ENCODE data around the gene VEZT.
"Not testable (repeated sequence)": the region's sequence is repeated elsewhere in the genome, so short reads cannot be mapped to it uniquely, and the experiment has no call there.

VEZT gene

DNA sequence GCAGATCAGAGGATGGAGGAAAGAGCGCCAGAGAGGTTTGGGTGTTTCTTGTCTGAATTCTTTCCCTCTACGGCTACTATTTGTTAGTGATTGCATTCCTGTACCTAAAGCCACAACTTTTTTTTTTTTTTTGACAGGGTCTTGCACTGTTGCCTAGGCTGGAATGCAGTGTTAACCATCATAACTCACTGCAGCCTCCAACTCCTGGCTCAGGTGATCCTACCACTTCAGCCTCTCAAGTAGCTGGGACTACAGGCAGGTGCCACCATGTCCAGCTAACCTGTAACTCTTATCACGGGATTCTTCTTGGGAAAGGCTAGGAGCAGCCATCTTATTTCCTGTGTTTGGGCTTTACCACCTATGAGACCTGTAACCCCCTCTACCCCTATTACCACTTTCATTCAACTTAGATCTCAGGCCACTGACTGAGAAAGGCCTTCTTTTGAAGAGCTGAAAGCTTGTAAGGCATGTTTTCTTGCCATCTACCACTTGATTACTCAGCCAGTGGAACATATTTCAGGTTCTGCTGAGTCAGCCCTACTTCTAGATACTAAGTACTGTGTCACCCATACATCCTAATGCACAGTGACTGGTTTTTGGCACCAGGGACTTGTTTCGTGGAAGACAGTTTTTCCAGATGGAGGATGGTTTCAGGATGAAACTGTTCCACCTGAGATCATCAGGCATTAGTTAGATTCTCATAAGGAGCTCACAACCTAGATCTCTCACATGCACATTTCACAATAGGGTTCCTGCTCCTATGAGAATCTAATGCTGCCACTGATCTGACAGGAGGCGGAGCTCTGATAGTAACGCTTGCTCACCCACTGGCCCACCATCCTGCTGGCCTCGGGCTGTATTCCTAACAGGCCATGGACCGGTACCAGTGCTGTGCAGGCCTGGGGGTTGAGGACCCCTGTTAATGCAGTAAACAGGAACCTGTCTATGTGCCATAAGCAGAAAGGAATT lies 6.9 kb downstream of the VEZT start:
- no peak for DNase-seq

DNA sequence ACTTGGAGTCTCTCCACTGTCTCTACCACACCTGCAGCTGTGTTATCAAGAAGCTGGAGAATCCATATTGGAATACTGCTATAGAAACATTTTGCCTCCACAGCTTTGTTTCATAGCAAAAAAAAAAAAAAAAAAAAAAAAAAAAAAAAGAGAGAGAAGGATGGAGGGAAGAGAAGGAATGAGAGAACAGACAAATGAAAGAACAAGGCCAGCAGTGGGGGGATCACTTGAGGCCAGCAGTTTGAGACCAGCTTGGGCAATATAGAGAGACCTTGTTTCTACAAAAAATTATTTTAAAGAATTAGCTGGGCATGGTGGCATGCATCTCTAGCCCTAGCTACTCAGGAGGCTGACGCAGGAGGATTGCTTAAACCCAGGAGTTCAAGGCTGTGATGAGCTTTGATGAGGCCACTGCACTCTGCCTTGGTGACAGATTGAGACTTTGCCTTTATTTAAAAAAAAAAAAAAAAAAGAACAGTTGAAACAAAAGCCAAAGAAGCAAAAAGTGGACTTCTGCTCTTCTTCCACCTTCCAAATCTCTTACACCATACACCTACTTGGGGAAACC lies 8.1 kb downstream of the VEZT start:
- no peak for DNase-seq

DNA sequence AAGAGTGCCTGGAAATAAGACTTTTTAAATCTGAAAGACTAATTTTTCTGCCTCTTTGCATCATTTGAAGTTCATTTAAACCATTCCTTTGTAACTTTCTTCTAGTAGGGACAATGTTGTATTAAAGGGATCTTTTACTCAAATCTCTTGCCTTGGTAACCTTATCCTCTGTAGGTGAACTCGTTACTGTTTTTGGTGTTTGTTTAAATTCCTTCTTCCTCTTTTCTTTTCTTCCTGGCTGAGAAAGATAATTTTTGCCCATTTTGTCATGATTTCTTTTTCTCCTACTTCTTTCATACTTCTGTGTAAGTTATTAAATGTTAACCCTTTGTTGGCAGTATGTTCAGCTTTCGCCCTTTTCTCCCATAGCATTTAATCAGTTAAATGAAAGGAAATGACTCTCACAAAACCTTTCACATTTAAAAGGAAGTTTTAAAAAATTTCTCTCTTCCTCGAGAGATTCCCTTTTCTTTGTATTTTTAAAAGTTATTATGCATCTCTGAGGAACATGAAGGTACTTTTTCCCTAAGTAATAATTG lies 10.3 kb downstream of the VEZT start:
- DNase-seq, result no peak

DNA sequence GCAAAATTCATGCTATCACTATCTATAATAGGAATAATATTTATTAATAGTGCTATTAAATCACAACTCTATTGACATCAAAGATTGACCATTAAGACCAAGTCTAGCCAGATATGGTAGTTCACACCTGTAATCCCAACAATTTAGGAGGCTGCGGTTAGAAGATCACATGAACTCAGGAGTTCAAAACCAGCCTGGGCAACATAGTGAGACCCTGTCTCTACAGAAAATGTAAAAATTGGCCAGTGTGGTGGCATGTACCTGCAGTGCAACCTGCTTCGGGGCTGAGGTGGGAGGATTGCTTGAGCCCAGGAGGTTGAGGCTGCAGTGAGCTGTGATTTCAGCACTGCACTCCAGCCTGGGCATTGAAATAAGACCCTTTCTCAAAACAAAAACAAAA lies 11.0 kb downstream of the VEZT start:
- no peak for DNase-seq

- no peak for DNase-seq
Measured at GRCh38 chr12:95229636-95230035, 12.0 kb downstream of the VEZT start.

DNA sequence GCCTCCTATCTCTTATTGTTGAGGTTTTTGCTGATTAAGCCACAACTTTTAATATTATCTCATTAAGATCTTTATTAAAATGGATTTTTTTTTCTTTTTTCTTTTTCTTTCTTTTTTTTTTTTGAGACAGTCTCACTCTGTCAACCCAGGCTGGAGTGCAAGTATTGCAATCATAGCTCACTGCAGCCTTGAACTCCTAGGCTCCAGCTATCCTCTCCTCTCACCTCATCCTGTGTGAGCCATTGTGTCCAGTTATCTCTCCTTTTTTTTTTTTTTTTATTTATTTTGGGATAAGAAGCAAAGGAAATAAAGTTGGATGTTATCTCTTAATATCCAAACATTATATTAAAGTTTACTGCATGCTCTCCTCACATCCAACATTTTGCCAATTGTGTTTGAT lies 12.7 kb downstream of the VEZT start:
- no peak for DNase-seq

DNA sequence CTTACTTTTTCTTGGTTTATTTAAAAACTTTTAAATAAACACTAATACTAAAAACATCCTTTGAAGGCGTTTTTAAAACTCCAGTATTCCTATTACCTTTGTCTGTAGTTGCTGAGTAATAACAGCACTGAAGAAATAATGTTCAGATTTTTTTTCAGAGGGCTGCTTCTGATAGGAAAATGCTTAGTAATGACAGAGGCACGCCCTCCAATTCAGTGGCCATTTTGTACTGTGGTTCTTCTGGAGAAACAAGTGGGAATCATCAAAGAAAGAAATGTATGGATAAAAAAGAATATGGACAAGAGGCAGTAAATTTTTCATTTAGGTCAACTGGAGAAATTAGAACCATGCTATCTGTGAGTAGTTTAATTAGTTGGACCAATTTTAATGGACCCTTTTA lies 13.6 kb downstream of the VEZT start:
- no peak for DNase-seq

DNA sequence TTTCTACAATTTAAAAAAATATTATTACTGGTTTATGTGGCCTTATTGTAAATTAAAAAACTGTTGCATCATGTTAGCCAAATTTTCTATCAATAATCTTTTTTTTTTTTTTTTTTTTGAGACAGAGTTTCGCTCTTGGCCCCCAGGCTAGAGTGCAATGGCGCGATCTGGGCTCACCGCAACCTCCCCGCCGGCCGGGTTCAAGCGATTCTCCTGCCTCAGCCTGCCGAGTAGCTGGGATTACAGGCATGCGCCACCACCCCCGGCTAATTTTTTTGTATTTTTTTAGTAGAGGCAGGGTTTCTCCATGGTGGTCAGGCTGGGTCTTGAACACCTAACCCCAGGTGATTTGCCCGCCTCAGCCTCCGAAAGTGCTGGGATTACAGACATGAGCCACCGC lies 16.6 kb downstream of the VEZT start:
- DNase-seq, result not testable (repeated sequence)

GRCh38 chr12:95235621-95236020 lies 18.0 kb downstream of the VEZT start:
- DNase-seq, result not testable (repeated sequence)

- no peak for DNase-seq
Measured at GRCh38 chr12:95237315-95237714, 19.7 kb downstream of the VEZT start.

- DNase-seq, result no peak
Measured at GRCh38 chr12:95238150-95238549, 20.5 kb downstream of the VEZT start.

- no peak for DNase-seq
Measured at GRCh38 chr12:95239216-95239615, 21.6 kb downstream of the VEZT start.

GRCh38 chr12:95239835-95240234 lies 22.2 kb downstream of the VEZT start:
- DNase-seq, result not testable (repeated sequence)

DNA sequence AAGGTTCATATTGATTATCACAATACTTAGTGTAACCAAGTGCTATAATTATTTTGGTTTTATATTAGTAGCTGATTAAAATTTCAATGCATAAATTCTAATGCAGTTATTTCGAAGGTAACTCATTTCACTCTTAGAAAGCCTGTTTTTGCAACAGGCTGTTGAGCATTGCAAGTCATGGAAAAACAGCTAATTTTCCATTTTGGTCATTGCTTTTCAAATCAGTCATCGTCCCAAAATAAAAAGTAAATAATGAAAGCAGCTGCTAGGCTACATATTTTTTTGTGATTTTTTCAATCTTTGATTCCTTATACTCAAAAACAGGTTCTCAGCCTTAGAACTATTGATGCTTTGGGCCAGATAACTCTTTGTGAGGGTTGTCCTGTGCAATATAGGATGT lies 22.9 kb downstream of the VEZT start:
- no peak for DNase-seq

- DNase-seq, result not testable (repeated sequence)
Measured at GRCh38 chr12:95241138-95241537, 23.5 kb downstream of the VEZT start.

- no peak for DNase-seq
Measured at GRCh38 chr12:95241761-95242506, 24.3 kb downstream of the VEZT start.

- DNase-seq, result no peak
Measured at GRCh38 chr12:95243497-95244183, 26.0 kb downstream of the VEZT start.

DNA sequence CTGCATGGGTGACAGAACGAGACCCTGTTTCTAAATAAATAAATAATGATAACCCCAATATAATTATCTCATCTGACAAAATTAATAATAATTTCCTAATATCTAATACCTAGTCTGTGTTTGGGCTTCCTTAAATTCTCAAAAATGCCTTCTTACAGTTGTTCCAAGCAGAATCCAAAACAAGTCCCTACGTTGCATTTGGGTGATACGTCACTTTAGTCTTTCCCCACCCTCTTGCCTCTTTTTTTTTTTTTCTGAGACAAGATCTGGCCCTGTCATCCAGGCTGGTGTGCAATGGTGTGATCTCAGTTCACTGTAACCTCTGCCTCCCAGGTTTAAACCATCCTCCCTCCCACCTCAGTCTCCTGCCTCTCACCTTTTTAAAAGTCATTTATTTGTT lies 26.7 kb downstream of the VEZT start:
- DNase-seq, result no peak

DNA sequence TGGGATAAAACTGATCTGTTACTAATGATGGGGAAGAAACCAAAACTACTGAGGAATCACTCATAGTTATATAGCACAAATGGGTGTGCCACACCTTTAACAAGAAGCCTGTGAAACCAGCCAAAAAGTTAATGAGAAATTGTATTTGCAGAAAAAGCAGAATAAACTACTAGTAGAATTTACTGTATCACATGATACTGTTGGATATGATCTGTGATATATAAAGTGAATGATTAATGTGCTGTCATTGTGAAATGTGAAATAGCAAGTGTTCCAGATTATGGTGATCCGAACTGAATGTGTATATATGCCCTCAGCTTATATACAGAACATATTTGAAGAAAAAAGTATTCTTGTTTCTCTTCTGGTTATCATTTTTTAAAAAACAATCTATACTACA lies 30.5 kb downstream of the VEZT start:
- DNase-seq, result no peak

DNA sequence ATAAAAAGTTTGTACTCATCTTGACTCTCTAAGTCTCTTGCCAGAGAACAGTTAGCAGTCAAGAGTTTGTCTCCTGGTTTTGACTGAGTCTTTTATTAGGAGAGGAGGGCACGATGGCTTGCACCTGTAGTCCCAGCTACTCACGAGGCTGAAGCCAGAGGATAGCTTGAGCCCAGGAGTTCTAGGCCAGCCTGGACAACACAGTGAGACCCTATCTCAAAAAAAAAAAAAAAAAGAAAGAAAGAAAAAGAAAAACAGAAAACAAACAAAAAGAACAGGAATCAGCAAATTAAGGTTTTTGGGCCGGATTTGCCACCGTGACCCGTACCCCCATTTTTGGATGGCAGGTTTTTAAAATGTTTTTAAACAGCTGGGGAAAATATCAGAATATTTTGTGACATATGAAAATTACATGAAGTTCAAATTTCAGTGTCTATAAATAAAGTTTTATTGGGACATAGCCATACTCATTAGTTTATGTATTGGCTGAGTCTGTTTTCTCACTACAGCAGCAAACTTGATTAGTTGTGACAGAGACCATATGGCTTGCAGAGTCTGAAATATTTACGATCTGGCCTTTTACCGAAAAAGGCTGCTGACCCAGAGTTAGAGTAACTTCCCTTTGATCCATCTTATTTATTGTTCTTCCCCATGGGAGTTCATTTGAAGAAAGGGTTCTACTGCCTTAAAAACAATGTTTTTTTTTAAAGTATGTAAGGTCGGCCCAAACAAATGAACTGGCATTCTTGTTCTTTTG lies 31.2 kb downstream of the VEZT start:
- no peak for DNase-seq

DNA sequence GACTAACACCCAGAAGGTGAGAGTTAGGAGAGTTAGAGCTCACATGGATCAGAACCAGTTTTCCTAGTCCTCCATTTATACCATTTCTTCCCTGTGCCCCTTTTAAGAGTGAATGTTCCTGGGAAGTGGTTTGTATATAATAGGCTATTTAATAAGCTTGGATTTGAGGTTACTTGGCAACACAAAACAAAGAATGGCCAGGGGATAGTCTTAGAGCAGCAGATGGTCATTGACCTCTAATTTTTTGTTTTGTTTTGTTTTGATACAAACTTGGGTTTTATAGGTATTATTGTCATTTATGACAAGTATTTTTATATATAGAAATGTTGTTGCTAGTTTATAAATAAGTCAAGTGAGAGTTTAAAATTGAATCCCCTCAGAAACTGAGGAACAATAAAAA lies 35.8 kb downstream of the VEZT start:
- DNase-seq, result no peak

GRCh38 chr12:95257541-95257940 lies 39.9 kb downstream of the VEZT start:
- no peak for DNase-seq
